OCI-LY3 (cell line): Measurements from ENCODE around the gene RHOB.

Experiments
- H2AFZ ChIP-seq: fragments of 200-600, 300-600 bp; shearing (Covaris generic); 2 replicates; pipeline ENCODE4 v1.6.0; 2014; ENCODE audit warnings: antibody characterized with exemption, low read depth, low read length
- H3K27ac ChIP-seq: fragments of 200-600, 300-600 bp; sonication (generic); 2 replicates; pipeline ENCODE4 v1.5.1; 2014; ENCODE audit warnings: mild to moderate bottlenecking, low read length, moderate library complexity, mixed read lengths
- H3K27me3 ChIP-seq: fragments of 200-600, 300-600 bp; sonication (generic); 2 replicates; pipeline ENCODE4 v1.6.1; 2014; ENCODE audit warnings: low read depth, low read length, mixed read lengths
- H3K36me3 ChIP-seq: fragments of 200-600, 300-600 bp; sonication (generic); replicated peaks from 2 replicates; pipeline ENCODE3; 2014; ENCODE audit warnings: low read depth, low read length, mixed read lengths
- H3K4me1 ChIP-seq: fragments of 300-600, 200-600 bp; sonication (generic); 2 replicates; pipeline ENCODE4 v1.6.1; 2014; ENCODE audit warnings: low read length, mixed read lengths
- H3K4me2 ChIP-seq: fragments of 200-600, 300-600 bp; sonication (generic); 2 replicates; pipeline ENCODE4 v1.6.1; 2014; ENCODE audit warnings: low read length, mixed read lengths
- H3K4me3 ChIP-seq: fragments of 300-600, 200-600 bp; sonication (generic); 2 replicates; pipeline ENCODE4 v1.5.1; 2014; ENCODE audit warnings: antibody characterized with exemption, mild to moderate bottlenecking, low read length, moderate library complexity
- H3K79me2 ChIP-seq: fragments of 300-600, 200-600 bp; shearing (Covaris generic); 2 replicates; pipeline ENCODE4 v1.6.1; 2014; ENCODE audit warnings: mild to moderate bottlenecking, low read length, mixed read lengths
- H3K9ac ChIP-seq: fragments of 300-600, 200-600 bp; shearing (Covaris generic); 2 replicates; pipeline ENCODE4 v1.6.0; 2014; ENCODE audit warnings: mild to moderate bottlenecking, low read length, moderate library complexity
- H3K9me3 ChIP-seq: fragments of 200-600, 300-600 bp; shearing (Covaris generic); 2 replicates; pipeline ENCODE4 v1.6.1; 2014; ENCODE audit warnings: low read length, mixed read lengths; ENCODE audit not compliant: insufficient read depth
- H4K20me1 ChIP-seq: fragments of 200-600, 300-600 bp; sonication (generic); 2 replicates; pipeline ENCODE4 v1.6.1; 2016; ENCODE audit warnings: low read length, mixed read lengths; ENCODE audit not compliant: insufficient read depth
- EZH2phosphoT487 ChIP-seq: fragments of 200-600 bp; shearing (Covaris generic); IDR thresholded peaks from 2 replicates; pipeline ENCODE4 v1.6.1; 2018; ENCODE audit warnings: antibody characterized with exemption, mixed run types, low read depth
- TF ChIP-seq, protein P1 (sequence below): fragments of 200-600, 300-600 bp; sonication (generic); IDR thresholded peaks from 2 replicates; pipeline ENCODE4 v1.5.1; 2014; ENCODE audit warnings: antibody characterized with exemption, low read length, low read depth

The RHOB gene

GRCh38 chr2:20431772-20432171, 15.1 kb upstream of the RHOB start:
- Histone ChIP-seq H3K9me3 (no peaks in the 10 kb centered on the region), H3K27me3 (peaks cover 3% of the 10 kb centered on the region; the same call in 1 of the 2 replicates), H3K4me3 (no peak overlapping the region), H4K20me1 (no peaks in the 10 kb centered on the region), H3K4me1 (peaks cover 22% of the 10 kb centered on the region), H3K4me2 (no peak overlapping the region), H3K36me3 (no peaks in the 10 kb centered on the region), H3K79me2 (no peaks in the 10 kb centered on the region), H3K27ac (no peak overlapping the region), H2AFZ (no peak overlapping the region), H3K9ac (no peak overlapping the region)
- TF ChIP-seq EZH2phosphoT487 = no peak
- TF ChIP-seq, protein P1, sequence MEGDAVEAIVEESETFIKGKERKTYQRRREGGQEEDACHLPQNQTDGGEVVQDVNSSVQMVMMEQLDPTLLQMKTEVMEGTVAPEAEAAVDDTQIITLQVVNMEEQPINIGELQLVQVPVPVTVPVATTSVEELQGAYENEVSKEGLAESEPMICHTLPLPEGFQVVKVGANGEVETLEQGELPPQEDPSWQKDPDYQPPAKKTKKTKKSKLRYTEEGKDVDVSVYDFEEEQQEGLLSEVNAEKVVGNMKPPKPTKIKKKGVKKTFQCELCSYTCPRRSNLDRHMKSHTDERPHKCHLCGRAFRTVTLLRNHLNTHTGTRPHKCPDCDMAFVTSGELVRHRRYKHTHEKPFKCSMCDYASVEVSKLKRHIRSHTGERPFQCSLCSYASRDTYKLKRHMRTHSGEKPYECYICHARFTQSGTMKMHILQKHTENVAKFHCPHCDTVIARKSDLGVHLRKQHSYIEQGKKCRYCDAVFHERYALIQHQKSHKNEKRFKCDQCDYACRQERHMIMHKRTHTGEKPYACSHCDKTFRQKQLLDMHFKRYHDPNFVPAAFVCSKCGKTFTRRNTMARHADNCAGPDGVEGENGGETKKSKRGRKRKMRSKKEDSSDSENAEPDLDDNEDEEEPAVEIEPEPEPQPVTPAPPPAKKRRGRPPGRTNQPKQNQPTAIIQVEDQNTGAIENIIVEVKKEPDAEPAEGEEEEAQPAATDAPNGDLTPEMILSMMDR = no peak

DNA sequence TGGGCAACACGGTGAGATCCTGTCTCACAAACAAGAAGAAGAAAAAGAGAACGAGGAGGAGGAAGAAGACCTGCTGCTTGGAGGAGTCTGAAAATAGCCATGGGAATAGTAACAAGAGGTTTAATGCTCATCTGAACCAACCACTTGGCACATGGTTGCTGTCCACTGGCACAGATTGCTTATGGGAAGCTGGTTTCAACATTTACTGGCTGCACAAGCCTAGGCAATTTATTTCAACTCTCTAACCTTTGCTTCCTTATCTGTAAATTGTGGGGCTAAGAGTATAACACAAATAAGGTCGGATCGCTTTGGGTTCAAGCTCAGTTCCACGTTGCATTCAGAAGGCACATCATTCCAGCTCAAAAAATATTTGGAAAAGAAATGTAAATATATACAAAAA, 14.2 kb upstream of the RHOB start:
- Histone ChIP-seq H3K27me3 (peaks cover 13% of the 10 kb centered on the region), H3K9ac (no peak overlapping the region), H3K4me3 (no peak overlapping the region), H3K36me3 (no peaks in the 10 kb centered on the region), H3K4me2 (no peak overlapping the region), H3K27ac (no peak overlapping the region), H3K4me1 (peaks cover 22% of the 10 kb centered on the region), H3K79me2 (no peaks in the 10 kb centered on the region), H3K9me3 (no peaks in the 10 kb centered on the region), H4K20me1 (no peaks in the 10 kb centered on the region), H2AFZ (no peak overlapping the region)
- TF ChIP-seq EZH2phosphoT487 = no peak
- TF ChIP-seq, protein P1 = no peak

GRCh38 chr2:20433249-20433648, 13.6 kb upstream of the RHOB start:
- no peak overlapping the region for H3K4me3 ChIP-seq
- H3K27me3 ChIP-seq = peaks cover 18% of the 10 kb centered on the region
- peaks cover 22% of the 10 kb centered on the region for H3K4me1 ChIP-seq
- no peak overlapping the region for H3K27ac ChIP-seq
- no peak overlapping the region for H3K4me2 ChIP-seq
- no peaks in the 10 kb centered on the region for H4K20me1 ChIP-seq
- no peak overlapping the region for H3K9ac ChIP-seq
- H3K9me3 ChIP-seq = no peaks in the 10 kb centered on the region
- H2AFZ ChIP-seq = no peak overlapping the region
- no peaks in the 10 kb centered on the region for H3K79me2 ChIP-seq
- TF ChIP-seq EZH2phosphoT487 = no peak
- TF ChIP-seq, protein P1 = no peak
- H3K36me3 ChIP-seq = no peaks in the 10 kb centered on the region

DNA sequence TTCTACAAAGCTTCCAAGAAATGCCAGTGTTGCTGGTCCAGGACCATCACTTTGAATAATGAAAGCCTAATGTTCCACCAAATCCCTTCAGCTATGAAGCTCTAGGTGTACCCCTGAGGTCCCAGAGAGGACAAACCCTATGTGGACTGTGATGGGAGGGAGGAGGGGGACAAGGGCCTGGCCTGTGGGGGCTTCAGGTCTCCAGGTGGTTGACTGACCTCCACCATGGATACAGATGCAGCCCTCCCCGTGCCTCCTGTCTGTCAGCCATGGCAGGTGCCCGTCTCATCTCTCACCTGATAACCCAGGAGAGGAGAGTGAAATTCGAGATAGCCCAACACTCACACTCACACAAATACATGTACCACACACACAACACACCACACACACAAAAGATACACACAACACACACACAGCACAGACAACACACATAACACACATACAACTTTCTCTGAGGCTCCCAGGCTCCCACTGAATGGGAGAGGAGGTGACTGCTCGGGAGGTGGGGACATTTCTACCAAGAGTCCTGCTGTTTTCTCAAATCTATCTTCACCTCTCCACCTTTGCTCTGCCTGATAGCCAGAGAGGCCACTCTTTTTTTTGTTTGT, 12.8 kb upstream of the RHOB start:
- Histone ChIP-seq H3K27me3 (peaks cover 26% of the 10 kb centered on the region), H3K79me2 (no peaks in the 10 kb centered on the region), H3K4me3 (no peak overlapping the region), H3K9me3 (no peaks in the 10 kb centered on the region), H3K9ac (no peak overlapping the region), H3K36me3 (no peaks in the 10 kb centered on the region), H3K4me1 (peaks cover 20% of the 10 kb centered on the region), H3K27ac (no peak overlapping the region), H2AFZ (no peak overlapping the region), H3K4me2 (no peak overlapping the region), H4K20me1 (no peaks in the 10 kb centered on the region)
- TF ChIP-seq, protein P1 = no peak
- no peak for TF ChIP-seq EZH2phosphoT487
